GM12801 (cell line): ENCODE results near the gene TNC.

ENCODE experiments used
- CTCF ChIP-seq: IDR thresholded peaks from one replicate; pipeline ENCODE4 v1.5.1; 2011; ENCODE audit warnings: control low read depth; ENCODE audit not compliant: insufficient read length; ENCODE audit errors: extremely low read depth

Gene TNC

DNA sequence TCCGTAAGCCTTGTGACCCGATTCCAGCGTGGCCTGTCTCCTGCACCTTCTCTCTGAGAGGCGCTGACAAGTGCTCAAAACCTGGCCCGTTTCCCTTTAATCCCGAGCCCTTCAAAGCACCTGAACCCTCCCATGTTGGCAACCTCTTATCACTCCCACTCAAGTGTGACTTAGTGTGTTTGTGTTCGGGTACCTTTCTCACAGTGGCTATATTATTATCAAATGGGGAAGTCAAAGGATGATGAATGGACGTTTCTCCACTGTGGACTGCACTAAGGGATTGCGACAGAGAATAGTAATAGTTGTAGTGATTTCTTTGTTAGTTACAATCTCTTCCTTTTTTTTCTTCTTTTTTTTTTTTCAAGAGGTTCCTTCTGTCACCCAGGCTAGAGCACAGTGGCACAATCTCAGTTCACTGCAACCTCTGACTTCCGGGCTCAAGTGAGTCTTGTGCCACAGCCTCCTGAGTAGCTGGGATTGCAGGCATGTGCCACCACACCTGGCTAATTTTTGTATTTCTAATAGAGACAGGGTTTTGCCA lies 122.2 kb downstream of the TNC start:
- no peak for TF ChIP-seq CTCF

DNA sequence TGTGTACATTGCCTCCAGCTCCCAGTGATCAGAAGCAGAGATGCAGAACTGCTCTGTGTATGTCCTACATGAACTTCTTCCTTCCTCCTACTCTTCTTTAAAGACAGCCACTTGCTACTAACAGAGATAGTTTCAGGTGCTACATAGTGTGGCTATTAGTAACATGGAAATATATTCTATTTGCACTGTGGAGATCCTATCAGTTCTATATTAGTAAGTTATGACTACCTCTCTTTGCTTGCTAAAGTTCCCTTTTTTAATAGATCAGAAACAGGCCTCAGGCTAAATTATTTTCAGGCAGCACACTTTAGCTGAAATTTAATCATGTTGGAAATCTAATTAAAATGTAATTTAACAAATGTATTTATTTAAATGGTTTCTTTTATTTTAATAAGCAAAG lies 123.2 kb downstream of the TNC start:
- no peak for TF ChIP-seq CTCF

- no peak for TF ChIP-seq CTCF
Measured at GRCh38 chr9:114991861-114992260, 126.1 kb downstream of the TNC start.

- no peak for TF ChIP-seq CTCF
Measured at GRCh38 chr9:114990901-114991300, 127.1 kb downstream of the TNC start.

GRCh38 chr9:114989600-114990410 lies 128.2 kb downstream of the TNC start:
- TF ChIP-seq CTCF: no peak

- TF ChIP-seq CTCF: no peak
Measured at GRCh38 chr9:114988962-114989599, 128.9 kb downstream of the TNC start.

DNA sequence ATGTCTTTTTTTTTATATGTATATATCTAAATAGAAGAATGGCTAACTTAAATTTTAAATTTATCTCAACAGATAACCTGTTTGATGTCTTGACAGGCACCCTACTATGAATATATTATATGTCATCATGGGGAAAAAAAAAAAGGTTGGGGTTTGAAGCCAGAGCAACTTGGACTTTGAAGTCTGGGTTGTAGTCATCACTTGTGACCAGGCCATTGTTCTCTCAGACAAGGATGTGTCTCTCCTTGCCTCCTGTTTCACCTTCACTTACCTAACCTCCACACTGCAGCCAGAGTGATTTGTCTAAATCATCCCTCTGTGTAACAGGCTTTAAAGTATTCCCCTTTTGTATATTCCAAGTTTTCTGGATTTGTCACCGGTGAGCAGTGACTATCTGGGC lies 130.8 kb downstream of the TNC start:
- no peak for TF ChIP-seq CTCF
